Neutrophil (primary cell): ENCODE data around the gene ADO.

Source experiments
- H3K27ac ChIP-seq: fragments of 200-600 bp; sonication (generic); 2 replicates; pipeline ENCODE4 v1.5.1; 2016; ENCODE audit warnings: mild to moderate bottlenecking, moderate library complexity
- H3K27me3 ChIP-seq: fragments of 200-600 bp; sonication (generic); 2 replicates; pipeline ENCODE4 v1.6.0; 2016; ENCODE audit warnings: mild to moderate bottlenecking
- H3K36me3 ChIP-seq: fragments of 200-600 bp; sonication (generic); 2 replicates; pipeline ENCODE4 v1.5.1; 2017
- H3K4me1 ChIP-seq, 2 experiments: fragments of 200-600 bp in 1 of 2; sonication (generic) in 1 of 2; 1 replicate in 1 of 2; 2 replicates in 1 of 2; pipeline versions ENCODE4 v1.5.1 to v1.6.1; 2013 to 2016; ENCODE audit warnings: low read depth in 1 of 2, low read length in 1 of 2, mild to moderate bottlenecking in 1 of 2, moderate library complexity in 1 of 2; ENCODE audit not compliant: control insufficient read depth in 1 of 2, insufficient read depth in 1 of 2
- H3K4me3 ChIP-seq, 2 experiments: fragments of 200-600 bp in 1 of 2; sonication (generic) in 1 of 2; 1 replicate in 1 of 2; 2 replicates in 1 of 2; pipeline ENCODE4 v1.5.1; 2013 to 2016; ENCODE audit warnings: low read depth in 1 of 2, low read length in 1 of 2, mild to moderate bottlenecking in 1 of 2, moderate library complexity in 1 of 2
- H3K9me3 ChIP-seq: fragments of 200-600 bp; sonication (generic); 2 replicates; pipeline ENCODE4 v1.5.1; 2016
- TF ChIP-seq, protein P1 (sequence below): fragments of 200-600 bp; sonication (generic); IDR thresholded peaks from 2 replicates; pipeline ENCODE4 v1.5.1; 2016; ENCODE audit warnings: antibody characterized with exemption

The ADO gene

DNA sequence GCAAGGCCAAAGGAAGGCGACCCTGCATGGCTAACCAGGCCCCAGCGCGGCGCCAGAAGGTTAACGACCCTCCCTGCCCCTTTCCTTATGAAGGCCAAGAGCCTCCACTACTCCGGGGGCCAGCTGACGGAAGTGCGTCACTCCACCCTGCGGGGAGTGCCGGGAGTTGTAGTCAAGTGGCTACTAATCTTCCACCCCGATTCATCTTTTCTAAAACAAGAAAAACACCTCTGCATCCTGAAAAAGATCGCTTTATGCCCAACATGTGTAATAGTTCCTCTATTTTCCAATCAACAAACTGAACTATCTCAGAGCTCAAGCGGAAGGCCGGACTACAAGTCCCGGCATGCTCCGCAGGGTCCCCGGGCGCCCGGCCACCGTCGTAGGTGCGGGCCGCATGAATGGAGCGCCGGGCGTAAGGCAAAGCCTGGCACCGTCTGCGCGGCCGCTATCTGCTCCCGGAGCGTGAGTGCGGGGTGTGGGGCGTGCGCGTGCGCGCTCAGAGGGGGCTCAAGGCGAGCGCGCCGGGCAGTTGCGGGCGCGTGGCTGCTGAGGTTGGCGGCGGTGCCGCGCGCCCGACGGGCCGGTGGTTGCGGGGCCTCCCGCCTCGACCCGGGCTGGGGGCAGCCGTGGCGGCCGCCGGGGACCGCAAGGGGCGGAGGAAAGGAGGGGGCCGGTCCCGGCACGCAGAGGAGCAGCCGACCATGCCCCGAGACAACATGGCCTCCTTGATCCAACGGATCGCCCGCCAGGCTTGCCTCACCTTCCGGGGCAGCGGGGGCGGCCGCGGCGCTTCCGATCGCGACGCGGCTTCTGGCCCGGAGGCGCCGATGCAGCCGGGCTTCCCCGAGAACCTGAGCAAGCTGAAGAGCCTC, at the start of gene ADO:
TSS of gene ADO (plus strand) at position 365 of the 875 bp plus-strand sequence. CDS start at position 705, 340 bp downstream.
- peaks cover 17 to 20% of the 10 kb centered on the region in 2 experiments for H3K4me1 ChIP-seq
- peak within 1 kb of the TSS; percentile 88 to 95 for H3K4me3 ChIP-seq
- H3K36me3 ChIP-seq: peaks cover 8% of the 10 kb centered on the region
- TF ChIP-seq, protein P1, sequence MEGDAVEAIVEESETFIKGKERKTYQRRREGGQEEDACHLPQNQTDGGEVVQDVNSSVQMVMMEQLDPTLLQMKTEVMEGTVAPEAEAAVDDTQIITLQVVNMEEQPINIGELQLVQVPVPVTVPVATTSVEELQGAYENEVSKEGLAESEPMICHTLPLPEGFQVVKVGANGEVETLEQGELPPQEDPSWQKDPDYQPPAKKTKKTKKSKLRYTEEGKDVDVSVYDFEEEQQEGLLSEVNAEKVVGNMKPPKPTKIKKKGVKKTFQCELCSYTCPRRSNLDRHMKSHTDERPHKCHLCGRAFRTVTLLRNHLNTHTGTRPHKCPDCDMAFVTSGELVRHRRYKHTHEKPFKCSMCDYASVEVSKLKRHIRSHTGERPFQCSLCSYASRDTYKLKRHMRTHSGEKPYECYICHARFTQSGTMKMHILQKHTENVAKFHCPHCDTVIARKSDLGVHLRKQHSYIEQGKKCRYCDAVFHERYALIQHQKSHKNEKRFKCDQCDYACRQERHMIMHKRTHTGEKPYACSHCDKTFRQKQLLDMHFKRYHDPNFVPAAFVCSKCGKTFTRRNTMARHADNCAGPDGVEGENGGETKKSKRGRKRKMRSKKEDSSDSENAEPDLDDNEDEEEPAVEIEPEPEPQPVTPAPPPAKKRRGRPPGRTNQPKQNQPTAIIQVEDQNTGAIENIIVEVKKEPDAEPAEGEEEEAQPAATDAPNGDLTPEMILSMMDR: no peak
- H3K27ac ChIP-seq: peak within 1 kb of the TSS; percentile 86
- no peaks in the 10 kb centered on the region for H3K9me3 ChIP-seq
- H3K27me3 ChIP-seq: peaks cover 28% of the 10 kb centered on the region

DNA sequence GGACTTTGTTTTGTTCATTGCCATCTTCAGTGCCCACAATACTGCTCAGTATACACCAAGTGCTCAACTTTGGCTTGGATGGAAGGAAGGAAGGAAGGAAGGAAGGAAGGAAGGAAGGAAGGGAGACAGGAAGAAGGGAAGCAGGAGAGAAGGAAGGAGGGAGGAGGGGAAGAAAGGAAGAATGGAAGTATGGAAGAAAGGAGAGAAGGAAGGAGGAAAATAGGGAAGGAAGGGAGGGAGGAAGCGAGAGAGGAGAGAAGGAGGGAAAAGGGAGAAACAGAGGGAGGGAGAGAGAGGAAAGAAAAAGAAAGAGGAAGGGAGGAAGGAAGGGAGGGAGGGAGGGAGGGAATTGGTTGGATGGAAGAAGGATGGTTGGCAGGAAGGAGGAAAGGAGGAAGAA, 49.6 kb upstream of the ADO start:
- no peaks in the 10 kb centered on the region for H3K36me3 ChIP-seq
- H3K27ac ChIP-seq: no peak overlapping the region
- TF ChIP-seq, protein P1: no peak
- H3K27me3 ChIP-seq: peaks cover 56% of the 10 kb centered on the region
- H3K4me3 ChIP-seq: no peak overlapping the region
- no peaks in the 10 kb centered on the region for H3K9me3 ChIP-seq
- H3K4me1 ChIP-seq: peaks cover 6 to 9% of the 10 kb centered on the region in 2 experiments

DNA sequence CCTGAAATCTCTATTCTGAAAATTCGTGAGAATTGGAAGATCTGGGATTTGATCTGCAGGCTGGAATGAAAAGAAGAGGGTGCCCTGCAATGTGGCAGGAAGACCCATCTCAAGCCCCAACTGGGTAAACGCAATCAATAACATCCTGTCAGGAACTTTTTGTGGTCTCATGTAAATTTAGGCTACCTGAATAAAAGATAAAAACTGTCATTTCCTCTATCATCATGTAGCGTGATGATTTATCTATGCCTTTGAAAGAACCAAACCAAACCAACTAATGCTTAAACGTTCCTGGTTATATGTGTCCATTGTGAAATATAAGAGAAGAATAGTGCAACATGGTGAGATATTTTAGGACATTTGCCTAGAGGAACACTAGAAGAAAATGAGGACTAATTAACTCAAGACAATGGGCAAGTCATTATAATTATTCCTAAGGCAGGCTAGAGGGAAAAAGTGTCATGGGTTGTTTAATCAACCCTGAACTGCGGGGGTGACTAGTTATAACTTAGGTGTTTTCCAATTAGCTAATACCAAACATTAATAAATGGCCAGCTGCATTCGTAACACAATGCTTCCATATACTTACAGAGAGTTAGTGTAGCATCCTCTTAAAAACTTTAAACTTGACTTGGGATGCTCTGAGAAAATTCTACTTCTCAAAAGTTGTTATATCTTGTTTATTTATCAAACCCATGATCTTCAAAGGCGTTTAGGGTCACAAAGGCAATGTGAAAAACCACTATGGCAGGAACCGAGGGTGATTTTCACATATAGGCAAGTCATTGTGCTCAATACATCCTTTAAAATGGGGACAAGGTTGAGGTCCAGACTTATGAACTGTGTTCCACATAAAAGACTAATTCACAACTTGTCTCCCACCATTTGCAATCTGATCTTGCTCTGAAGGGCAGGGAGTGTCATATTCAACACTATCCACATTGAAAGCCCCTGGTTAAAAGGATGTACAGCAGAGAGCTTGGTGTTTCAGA, 48.6 kb upstream of the ADO start:
- peaks cover 16 to 19% of the 10 kb centered on the region in 2 experiments for H3K4me1 ChIP-seq
- H3K9me3 ChIP-seq: no peaks in the 10 kb centered on the region
- no peak overlapping the region for H3K27ac ChIP-seq
- TF ChIP-seq, protein P1: no peak
- H3K4me3 ChIP-seq: no peak overlapping the region
- H3K27me3 ChIP-seq: peaks cover 56% of the 10 kb centered on the region
- H3K36me3 ChIP-seq: no peaks in the 10 kb centered on the region

DNA sequence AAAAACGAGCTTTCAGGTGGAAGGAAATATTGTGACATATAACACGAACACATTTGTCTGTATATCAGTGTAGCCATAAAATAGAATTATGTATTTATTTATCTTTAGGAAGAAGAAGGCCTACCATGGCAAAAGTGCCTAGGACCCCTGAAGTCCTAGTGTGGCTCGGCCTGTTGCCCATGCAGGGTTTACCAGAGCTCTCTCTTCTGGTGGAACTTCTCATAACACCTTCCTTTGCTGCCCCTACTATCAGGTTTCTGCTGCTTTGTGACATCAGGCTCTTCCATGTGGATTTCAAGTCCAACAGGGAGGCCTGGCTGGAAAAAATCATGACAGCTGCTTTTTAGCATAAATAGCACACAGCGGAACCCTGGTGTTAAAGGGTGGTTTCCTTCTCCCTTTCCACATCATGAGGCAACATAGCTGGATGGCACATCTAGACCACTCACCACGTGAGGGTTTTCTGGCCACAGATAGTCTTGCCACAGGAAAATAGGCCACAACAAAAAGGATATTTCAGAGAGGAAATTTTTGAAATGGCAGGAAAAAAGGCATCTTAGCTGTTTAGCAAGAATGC, 44.8 kb upstream of the ADO start:
- no peaks in the 10 kb centered on the region for H3K36me3 ChIP-seq
- H3K27ac ChIP-seq: peak overlapping the region; percentile 48
- TF ChIP-seq, protein P1: no peak
- H3K4me1 ChIP-seq: peaks cover 16 to 20% of the 10 kb centered on the region in 2 experiments
- peaks cover 39% of the 10 kb centered on the region for H3K27me3 ChIP-seq
- H3K4me3 ChIP-seq: no peak overlapping the region
- no peaks in the 10 kb centered on the region for H3K9me3 ChIP-seq

DNA sequence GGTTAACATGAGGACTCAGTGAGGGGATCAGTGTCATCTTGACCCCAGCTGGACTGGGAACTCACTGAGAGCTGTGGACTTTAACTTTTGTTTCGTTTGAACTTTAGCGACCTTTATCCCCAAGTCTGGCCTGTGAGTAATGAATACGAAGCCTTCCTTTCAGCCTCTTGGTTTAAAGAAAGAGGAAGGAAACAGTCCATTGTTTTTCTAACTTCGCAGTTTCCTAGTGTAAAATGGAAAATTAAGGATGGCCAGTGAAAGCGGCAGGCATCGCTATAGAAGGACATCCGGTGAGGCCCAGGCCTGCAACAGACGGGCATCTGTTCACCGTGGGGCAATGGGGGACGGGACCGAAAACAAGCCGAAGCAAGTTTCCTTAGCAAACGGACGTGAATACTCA, 44.1 kb upstream of the ADO start:
- TF ChIP-seq, protein P1: no peak
- Histone ChIP-seq H3K27ac (peak overlapping the region; percentile 48), H3K4me1 (peaks cover 16 to 20% of the 10 kb centered on the region in 2 experiments), H3K9me3 (no peaks in the 10 kb centered on the region), H3K4me3 (no peak overlapping the region), H3K27me3 (peaks cover 36% of the 10 kb centered on the region), H3K36me3 (no peaks in the 10 kb centered on the region)
